ENCODE measurements around the gene FBXO48. TPM values are rescaled to one million over a fixed set of nuclear protein-coding genes. Genes with fewer than 3 reads are reported as not detected.

Gene FBXO48
- total RNA-seq, 1 experiment from 2014 or later: 0.74 TPM

- H3K4me1 ChIP-seq (ENCODE audit: control insufficient read depth, insufficient read depth, low read length): no peaks in the 10 kb centered on the region
- no peaks in the 10 kb centered on the region for H3K9me3 ChIP-seq (ENCODE audit: control insufficient read depth, insufficient read depth, low read depth, low read length)
- DNase-seq (ENCODE audit: low read depth, low spot score): no peak
- ATAC-seq: no peak
- no peak overlapping the region for H3K27ac ChIP-seq (ENCODE audit: low read length)
- CTCF ChIA-PET: no interaction called here
- no peaks in the 10 kb centered on the region for H3K36me3 ChIP-seq (ENCODE audit: control insufficient read depth, insufficient read depth, low read length)
- H3K4me3 ChIP-seq (ENCODE audit: low read depth in 2 of 2, low read length in 2 of 2): no peak overlapping the region
- intact Hi-C loops (cut with micrococcal nuclease; ENCODE audit: unreplicated experiment) (no loop called here), in situ Hi-C loops (cut with HindIII; ENCODE audit: low pct_unique_long_range_greater_than_20kb, low sequenced_read_pairs) (no loop called here)
- BruUV-seq (replicated peaks): no TSS peak
- TF ChIP-seq SIN3A (IDR thresholded peaks at IDR 0.05; ENCODE audit: borderline replicate concordance, insufficient read depth, low read depth, low read length): no peak
- no peak for TF ChIP-seq TCF7L2 (IDR thresholded peaks at IDR 0.05; ENCODE audit: low read depth, low read length)
- TF ChIP-seq CTCF (IDR thresholded peaks at IDR 0.05): no peak
- no peak for TF ChIP-seq POLR2AphosphoS5 (IDR thresholded peaks at IDR 0.05; ENCODE audit: low read depth, low read length)
- TF ChIP-seq REST (IDR thresholded peaks at IDR 0.05; ENCODE audit: insufficient read depth in 1 of 2, low read depth in 2 of 2, low read length in 1 of 2): no peak
- POLR2A ChIA-PET: no interaction called here
- no peaks in the 10 kb centered on the region for H3K27me3 ChIP-seq (ENCODE audit: control insufficient read depth, insufficient read depth, low read length)
Observed at GRCh38 chr2:68500649-68501048, 33.6 kb upstream of the FBXO48 start.

GRCh38 chr2:68499133-68499532 lies 32.0 kb upstream of the FBXO48 start:
- no peak overlapping the region for H3K4me3 ChIP-seq (ENCODE audit: low read depth in 2 of 2, low read length in 2 of 2)
- DNase-seq (ENCODE audit: low read depth, low spot score): no peak
- no peak for ATAC-seq
- ChIA-PET POLR2A (no interaction called here), CTCF (no interaction called here)
- no peaks in the 10 kb centered on the region for H3K4me1 ChIP-seq (ENCODE audit: control insufficient read depth, insufficient read depth, low read length)
- intact Hi-C loops (cut with micrococcal nuclease; ENCODE audit: unreplicated experiment): no loop called here
- H3K27me3 ChIP-seq (ENCODE audit: control insufficient read depth, insufficient read depth, low read length): no peaks in the 10 kb centered on the region
- TF ChIP-seq CTCF (IDR thresholded peaks at IDR 0.05): no peak
- no peak for TF ChIP-seq SIN3A (IDR thresholded peaks at IDR 0.05; ENCODE audit: borderline replicate concordance, insufficient read depth, low read depth, low read length)
- TF ChIP-seq REST (IDR thresholded peaks at IDR 0.05; ENCODE audit: insufficient read depth in 1 of 2, low read depth in 2 of 2, low read length in 1 of 2): no peak
- TF ChIP-seq TCF7L2 (IDR thresholded peaks at IDR 0.05; ENCODE audit: low read depth, low read length): no peak
- TF ChIP-seq POLR2AphosphoS5 (IDR thresholded peaks at IDR 0.05; ENCODE audit: low read depth, low read length): no peak
- no TSS peak for BruUV-seq (replicated peaks)
- no peaks in the 10 kb centered on the region for H3K9me3 ChIP-seq (ENCODE audit: control insufficient read depth, insufficient read depth, low read depth, low read length)
- no peaks in the 10 kb centered on the region for H3K36me3 ChIP-seq (ENCODE audit: control insufficient read depth, insufficient read depth, low read length)
- no peak overlapping the region for H3K27ac ChIP-seq (ENCODE audit: low read length)
- in situ Hi-C loops (cut with HindIII; ENCODE audit: low pct_unique_long_range_greater_than_20kb, low sequenced_read_pairs): no loop called here

Data from Panc1 (cell line).